GM19467 (cell line): ENCODE data around the gene GPRC5C.

ENCODE experiments used
- ATAC-seq: cut with Tn5 transposase; IDR thresholded peaks from one replicate; pipeline ENCODE4 v1.9.1; 2021; ENCODE audit warnings: mild to moderate bottlenecking, moderate library complexity; ENCODE audit not compliant: unreplicated experiment

Gene GPRC5C

GRCh38 chr17:74431568-74432423 is at the start of gene GPRC5C:
TSS of gene GPRC5C (plus strand) at chr17:74432088. CDS start at chr17:74439777, 7,689 bp downstream.
- ATAC-seq: no peak

- no peak for ATAC-seq
These were observed 48.7 kb upstream of the GPRC5C start for GRCh38 chr17:74383141-74383540.

GRCh38 chr17:74385201-74385600 is 46.7 kb upstream of the GPRC5C start:
- no peak for ATAC-seq

- no peak for ATAC-seq
These were observed 45.5 kb upstream of the GPRC5C start for GRCh38 chr17:74386386-74386785.

- no peak for ATAC-seq
These were observed 44.3 kb upstream of the GPRC5C start for GRCh38 chr17:74387365-74388218.

GRCh38 chr17:74389084-74389753 is 42.7 kb upstream of the GPRC5C start:
- no peak for ATAC-seq

- ATAC-seq: no peak
These were observed 41.8 kb upstream of the GPRC5C start for GRCh38 chr17:74389937-74390679.

GRCh38 chr17:74390680-74391653 is 40.9 kb upstream of the GPRC5C start:
- no peak for ATAC-seq

GRCh38 chr17:74391771-74392170 is 40.1 kb upstream of the GPRC5C start:
- ATAC-seq: no peak

GRCh38 chr17:74392848-74393247 is 39.0 kb upstream of the GPRC5C start:
- no peak for ATAC-seq

- ATAC-seq: no peak
These were observed 38.4 kb upstream of the GPRC5C start for GRCh38 chr17:74393346-74393942.

- no peak for ATAC-seq
These were observed 37.5 kb upstream of the GPRC5C start for GRCh38 chr17:74394275-74394950.

- ATAC-seq: no peak
These were observed 36.9 kb upstream of the GPRC5C start for GRCh38 chr17:74394977-74395376.

- no peak for ATAC-seq
These were observed 35.3 kb upstream of the GPRC5C start for GRCh38 chr17:74396567-74396966.

- no peak for ATAC-seq
These were observed 29.8 kb upstream of the GPRC5C start for GRCh38 chr17:74402048-74402447.

GRCh38 chr17:74403512-74404137 is 28.3 kb upstream of the GPRC5C start:
- no peak for ATAC-seq

GRCh38 chr17:74404218-74404617 is 27.7 kb upstream of the GPRC5C start:
- no peak for ATAC-seq

- no peak for ATAC-seq
These were observed 27.1 kb upstream of the GPRC5C start for GRCh38 chr17:74404789-74405188.
